Karpas-422 (cell line): ENCODE results near the gene TREH. TPM values are rescaled to one million over a fixed set of nuclear protein-coding genes. Genes with fewer than 3 reads are reported as not detected.

Experiments
- DNase-seq: peaks from one replicate; pipeline ENCODE4 v3.0.0-alpha.2; 2015
- H2AFZ ChIP-seq: fragments of 200-600 bp; sonication (generic); 2 replicates; pipeline ENCODE4 v1.6.1; 2014; ENCODE audit warnings: antibody characterized with exemption, low read length, mixed read lengths
- H3K27ac ChIP-seq: fragments of 200-600 bp; sonication (generic); 2 replicates; pipeline ENCODE4 v1.5.1; 2014; ENCODE audit warnings: mild to moderate bottlenecking, low read length, moderate library complexity
- H3K27me3 ChIP-seq: fragments of 200-600 bp; sonication (generic); 2 replicates; pipeline ENCODE4 v1.6.1; 2014; ENCODE audit warnings: low read length, mixed read lengths
- H3K36me3 ChIP-seq: fragments of 200-600 bp; sonication (generic); 2 replicates; pipeline ENCODE4 v1.6.1; 2014; ENCODE audit warnings: low read length, mixed read lengths; ENCODE audit not compliant: insufficient read depth
- H3K4me1 ChIP-seq: fragments of 200-600 bp; sonication (generic); 2 replicates; pipeline ENCODE4 v1.6.1; 2014; ENCODE audit warnings: mild to moderate bottlenecking, low read length, mixed read lengths
- H3K4me2 ChIP-seq: fragments of 200-600 bp; sonication (generic); 2 replicates; pipeline ENCODE4 v1.6.1; 2014; ENCODE audit warnings: low read length, low read depth, mild to moderate bottlenecking; ENCODE audit not compliant: poor library complexity, severe bottlenecking
- H3K4me3 ChIP-seq: fragments of 200-600 bp; sonication (generic); 2 replicates; pipeline ENCODE4 v1.5.1; 2014; ENCODE audit warnings: mild to moderate bottlenecking, antibody characterized with exemption, low read length, mixed read lengths
- H3K79me2 ChIP-seq: fragments of 200-600 bp; sonication (generic); 2 replicates; pipeline ENCODE4 v1.6.1; 2014; ENCODE audit warnings: mild to moderate bottlenecking, low read length, mixed read lengths
- H3K9ac ChIP-seq: fragments of 200-600 bp; sonication (generic); 2 replicates; pipeline ENCODE4 v1.6.0; 2014; ENCODE audit warnings: low read length
- H3K9me2 ChIP-seq: fragments of 200-600 bp; sonication (generic), shearing (Covaris generic); replicated peaks from 2 replicates; pipeline ENCODE4 v1.6.0; 2014; ENCODE audit warnings: mild to moderate bottlenecking, low read length, moderate library complexity; ENCODE audit not compliant: insufficient read depth
- H3K9me3 ChIP-seq: fragments of 300-700, 200-600 bp; sonication (generic); 2 replicates; pipeline ENCODE4 v1.6.1; 2014; ENCODE audit warnings: low read length, mixed read lengths
- H4K20me1 ChIP-seq: fragments of 200-600 bp; sonication (generic); 2 replicates; pipeline ENCODE4 v1.6.1; 2014; ENCODE audit warnings: mild to moderate bottlenecking, antibody characterized with exemption, low read length, low read depth; ENCODE audit not compliant: insufficient read depth
- total RNA-seq: library from RNA; depleted of rRNA; stranded (reverse); fragments of >200 nt; shearing (Covaris generic); gene quantifications from 2 replicates; pipeline ENCODE4 v1.2.3, GENCODE V29; 2014; ENCODE audit warnings: low replicate concordance

Gene TREH
- total RNA-seq, 1 experiment from 2014 or later, result not detected

DNA sequence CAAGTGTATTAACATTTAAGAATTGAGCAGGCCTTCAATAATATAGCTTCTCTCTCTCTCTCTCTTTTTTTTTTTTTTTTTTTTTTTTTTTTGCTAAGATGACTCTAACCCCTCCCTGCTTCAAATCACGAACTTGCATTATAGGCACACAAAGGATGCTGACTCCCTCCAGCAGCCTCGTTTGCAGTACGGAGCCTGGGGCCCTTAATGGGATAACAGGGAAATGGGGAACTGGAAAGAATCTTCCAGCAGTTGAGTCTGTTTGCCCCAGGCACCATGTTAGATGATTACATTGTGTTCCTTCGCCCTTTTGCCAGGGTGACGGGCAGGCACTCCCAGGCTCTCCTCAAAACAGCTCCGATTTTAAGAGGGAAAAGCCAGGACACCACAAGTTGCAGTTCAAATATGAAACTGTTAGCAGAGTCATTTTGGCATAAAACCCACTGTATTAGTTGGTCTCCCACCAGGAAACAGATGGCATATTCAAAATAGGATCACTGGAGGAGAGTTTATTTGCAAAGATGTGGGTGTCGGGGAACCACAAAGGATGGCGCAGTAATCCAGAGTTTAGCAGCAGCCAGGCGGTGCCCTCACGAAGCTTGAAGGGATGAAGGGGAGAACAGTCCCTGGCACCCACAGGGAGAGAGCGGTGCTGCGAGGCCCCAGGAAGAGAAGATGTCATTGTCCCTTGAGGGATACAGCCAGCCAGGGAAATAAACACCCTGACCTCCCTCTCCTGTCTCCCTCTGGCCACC is 26.5 kb upstream of the TREH start:
- H3K27me3 ChIP-seq, result no peaks in the 10 kb centered on the region
- DNase-seq, result no peak
- no peaks in the 10 kb centered on the region for H3K9me3 ChIP-seq
- H3K9me2 ChIP-seq, result no peaks in the 10 kb centered on the region
- H3K4me1 ChIP-seq, result peaks cover 17% of the 10 kb centered on the region
- H3K9ac ChIP-seq, result no peak overlapping the region
- H2AFZ ChIP-seq, result no peak overlapping the region
- H3K79me2 ChIP-seq, result no peaks in the 10 kb centered on the region
- H3K4me2 ChIP-seq, result peak overlapping the region; percentile 50
- no peak overlapping the region for H3K27ac ChIP-seq
- H3K36me3 ChIP-seq, result no peaks in the 10 kb centered on the region
- H3K4me3 ChIP-seq, result peak overlapping the region; percentile 27; the same call in 1 of the 2 replicates
- H4K20me1 ChIP-seq, result no peaks in the 10 kb centered on the region

DNA sequence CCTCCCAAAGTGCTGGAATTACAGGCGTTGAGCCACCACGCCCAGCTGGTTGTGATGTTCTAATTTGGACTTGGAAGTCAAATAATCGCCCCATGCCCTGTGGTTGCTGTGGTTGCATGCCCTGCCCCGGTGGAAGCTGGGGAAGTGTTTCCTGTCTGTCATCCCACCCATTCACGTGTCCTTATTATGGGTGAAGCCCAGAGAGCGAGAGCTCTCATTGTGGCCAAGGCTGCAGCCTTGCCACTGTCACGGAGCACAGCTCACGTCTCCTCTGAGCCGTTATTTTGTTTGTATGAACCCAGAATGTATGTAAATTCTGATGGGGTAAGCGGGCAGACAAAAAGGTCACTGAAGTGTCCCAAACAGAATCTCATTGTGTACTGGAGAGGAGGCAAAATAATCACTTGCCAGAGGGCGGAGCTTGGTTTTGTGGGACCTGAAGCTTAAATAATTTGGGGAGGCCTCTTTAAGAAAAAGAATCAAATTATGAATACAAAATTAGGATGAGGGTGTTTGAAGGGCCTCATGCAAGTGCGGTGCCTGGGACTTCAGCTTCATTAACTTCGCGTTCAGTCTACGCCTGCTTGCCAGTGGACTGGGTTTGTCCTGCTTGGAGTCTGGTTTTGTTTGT is 25.8 kb upstream of the TREH start:
- no peak overlapping the region for H3K9ac ChIP-seq
- no peaks in the 10 kb centered on the region for H3K79me2 ChIP-seq
- no peak overlapping the region for H3K4me3 ChIP-seq
- no peak for DNase-seq
- H3K27me3 ChIP-seq, result no peaks in the 10 kb centered on the region
- H3K36me3 ChIP-seq, result no peaks in the 10 kb centered on the region
- no peaks in the 10 kb centered on the region for H4K20me1 ChIP-seq
- no peak overlapping the region for H3K27ac ChIP-seq
- peaks cover 17% of the 10 kb centered on the region for H3K4me1 ChIP-seq
- peak overlapping the region; percentile 50 for H3K4me2 ChIP-seq
- no peak overlapping the region for H2AFZ ChIP-seq
- no peaks in the 10 kb centered on the region for H3K9me3 ChIP-seq
- no peaks in the 10 kb centered on the region for H3K9me2 ChIP-seq

DNA sequence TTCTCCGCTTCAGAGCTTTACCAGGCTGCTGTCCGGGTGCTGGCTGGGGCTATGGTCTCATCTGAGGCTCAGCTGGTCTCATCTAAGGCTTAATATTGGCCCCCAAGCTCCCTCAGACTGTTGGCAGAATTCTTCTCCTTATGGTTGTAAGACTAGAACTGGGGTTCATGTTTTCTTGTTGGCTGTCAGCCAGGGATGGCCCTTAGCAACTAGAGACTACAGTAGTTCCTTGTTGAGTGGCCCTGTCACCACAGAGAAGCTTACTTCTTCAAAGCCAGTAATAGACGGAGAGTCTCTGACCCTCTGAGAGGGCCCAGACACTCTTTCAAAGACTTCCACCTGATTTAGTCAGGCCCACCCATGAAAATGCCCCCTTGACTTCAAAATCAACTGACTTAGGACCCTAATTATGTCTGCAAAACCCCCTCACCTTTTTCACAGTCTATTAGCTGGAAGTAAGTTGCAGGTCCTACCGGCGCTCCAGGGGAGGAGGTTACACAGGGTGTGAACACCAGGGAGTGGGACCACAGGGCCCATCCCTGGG is 24.2 kb upstream of the TREH start:
- H3K27ac ChIP-seq, result no peak overlapping the region
- H3K27me3 ChIP-seq, result no peaks in the 10 kb centered on the region
- H3K4me1 ChIP-seq, result peaks cover 17% of the 10 kb centered on the region
- H3K79me2 ChIP-seq, result no peaks in the 10 kb centered on the region
- no peaks in the 10 kb centered on the region for H3K9me3 ChIP-seq
- DNase-seq, result no peak
- H3K36me3 ChIP-seq, result no peaks in the 10 kb centered on the region
- H3K9ac ChIP-seq, result no peak overlapping the region
- H4K20me1 ChIP-seq, result no peaks in the 10 kb centered on the region
- no peaks in the 10 kb centered on the region for H3K9me2 ChIP-seq
- H3K4me3 ChIP-seq, result no peak overlapping the region
- no peak overlapping the region for H3K4me2 ChIP-seq
- no peak overlapping the region for H2AFZ ChIP-seq

DNA sequence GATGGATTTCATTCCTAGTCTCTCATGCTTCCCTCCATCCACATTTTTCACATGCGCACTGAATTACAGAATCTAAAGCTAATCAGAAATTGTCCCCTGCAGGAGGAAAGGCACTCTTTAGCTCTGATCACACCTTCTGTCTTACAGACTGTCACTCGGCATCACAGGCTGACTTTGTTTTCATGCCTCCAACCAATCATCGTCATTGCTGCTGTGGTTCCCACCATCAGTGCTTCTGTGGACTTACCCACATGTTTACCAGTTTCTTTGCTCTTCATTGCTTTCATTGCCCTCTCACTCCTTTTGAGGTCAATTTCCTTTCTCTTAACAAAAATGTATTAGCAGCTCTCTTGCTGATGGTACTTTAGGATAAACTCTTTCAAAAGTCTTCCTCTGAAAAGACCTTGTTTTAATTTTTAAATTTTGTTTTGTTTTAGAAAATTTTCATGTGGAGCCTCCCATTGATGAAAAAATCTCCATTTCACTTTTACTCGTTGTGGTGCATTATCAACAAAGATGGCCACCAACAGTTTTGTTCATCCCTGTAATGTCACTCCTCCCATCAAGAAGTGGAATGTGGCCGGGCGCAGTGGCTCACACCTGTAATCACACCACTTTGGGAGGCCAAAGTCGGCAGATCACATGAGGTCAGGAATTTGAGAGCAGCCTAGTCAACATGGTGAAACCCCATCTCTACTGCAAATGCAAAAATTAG is 20.2 kb upstream of the TREH start:
- no peaks in the 10 kb centered on the region for H3K9me3 ChIP-seq
- H3K27me3 ChIP-seq, result no peaks in the 10 kb centered on the region
- H3K36me3 ChIP-seq, result no peaks in the 10 kb centered on the region
- no peak overlapping the region for H3K4me3 ChIP-seq
- no peaks in the 10 kb centered on the region for H3K79me2 ChIP-seq
- H3K9me2 ChIP-seq, result no peaks in the 10 kb centered on the region
- no peaks in the 10 kb centered on the region for H4K20me1 ChIP-seq
- H2AFZ ChIP-seq, result no peak overlapping the region
- no peaks in the 10 kb centered on the region for H3K4me1 ChIP-seq
- no peak overlapping the region for H3K27ac ChIP-seq
- H3K9ac ChIP-seq, result no peak overlapping the region
- no peak for DNase-seq
- no peak overlapping the region for H3K4me2 ChIP-seq

DNA sequence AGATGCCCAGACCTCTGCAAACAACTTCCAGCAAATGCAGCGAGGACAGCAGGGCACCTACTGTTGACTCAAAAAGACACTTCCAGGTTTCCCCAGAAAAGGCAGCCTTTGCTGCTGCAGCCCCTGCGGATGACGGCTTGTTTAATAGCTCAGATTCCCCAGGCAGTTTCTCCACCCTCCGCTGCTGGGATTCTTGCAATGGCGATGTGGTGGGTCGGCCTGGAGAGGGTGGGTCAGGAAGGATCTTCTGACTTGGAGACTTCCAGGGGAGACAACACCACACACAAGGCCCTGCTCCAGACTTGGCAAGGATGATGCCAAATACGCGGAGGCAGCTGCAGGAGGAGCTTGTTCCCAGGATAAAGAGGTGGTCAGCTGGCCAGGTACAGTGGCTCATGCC is 17.9 kb upstream of the TREH start:
- no peaks in the 10 kb centered on the region for H3K36me3 ChIP-seq
- no peaks in the 10 kb centered on the region for H3K9me2 ChIP-seq
- H3K9me3 ChIP-seq, result no peaks in the 10 kb centered on the region
- H3K4me2 ChIP-seq, result no peak overlapping the region
- H3K79me2 ChIP-seq, result no peaks in the 10 kb centered on the region
- H2AFZ ChIP-seq, result no peak overlapping the region
- H3K4me3 ChIP-seq, result no peak overlapping the region
- no peak overlapping the region for H3K27ac ChIP-seq
- H3K4me1 ChIP-seq, result peaks cover 3% of the 10 kb centered on the region
- no peak overlapping the region for H3K9ac ChIP-seq
- H4K20me1 ChIP-seq, result no peaks in the 10 kb centered on the region
- DNase-seq, result no peak
- H3K27me3 ChIP-seq, result no peaks in the 10 kb centered on the region

DNA sequence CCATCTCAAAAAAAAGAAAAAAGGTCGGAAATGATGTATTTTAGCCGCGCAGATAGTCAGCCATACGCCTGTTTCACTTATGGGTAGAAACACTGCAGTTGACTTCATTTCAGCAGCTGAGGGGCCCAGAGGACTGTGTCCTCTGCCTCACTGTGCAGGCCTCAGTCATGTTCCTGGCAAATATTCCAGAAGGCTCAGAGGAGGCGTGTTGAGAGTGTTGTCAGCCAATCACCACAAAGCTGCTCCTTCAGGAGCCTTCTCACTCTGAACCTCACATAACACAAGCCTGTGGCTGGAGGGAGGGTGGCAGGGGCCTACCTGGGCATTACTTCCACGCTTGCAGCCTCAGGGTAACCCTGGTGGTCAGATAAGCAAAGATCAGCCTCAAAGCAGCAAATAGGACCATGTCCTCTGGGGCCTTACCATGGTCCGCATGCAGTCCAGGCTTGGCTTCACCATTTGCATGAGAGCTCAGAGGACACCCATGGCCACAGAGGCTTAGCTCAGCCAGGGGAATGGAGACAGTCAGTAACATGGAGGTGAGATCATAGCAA is 17.3 kb upstream of the TREH start:
- no peak overlapping the region for H3K4me3 ChIP-seq
- H3K27ac ChIP-seq, result no peak overlapping the region
- H3K4me2 ChIP-seq, result no peak overlapping the region
- H2AFZ ChIP-seq, result no peak overlapping the region
- no peaks in the 10 kb centered on the region for H3K9me3 ChIP-seq
- DNase-seq, result no peak
- H3K27me3 ChIP-seq, result no peaks in the 10 kb centered on the region
- no peaks in the 10 kb centered on the region for H3K9me2 ChIP-seq
- no peak overlapping the region for H3K9ac ChIP-seq
- no peaks in the 10 kb centered on the region for H4K20me1 ChIP-seq
- no peaks in the 10 kb centered on the region for H3K79me2 ChIP-seq
- no peaks in the 10 kb centered on the region for H3K36me3 ChIP-seq
- peaks cover 3% of the 10 kb centered on the region for H3K4me1 ChIP-seq

DNA sequence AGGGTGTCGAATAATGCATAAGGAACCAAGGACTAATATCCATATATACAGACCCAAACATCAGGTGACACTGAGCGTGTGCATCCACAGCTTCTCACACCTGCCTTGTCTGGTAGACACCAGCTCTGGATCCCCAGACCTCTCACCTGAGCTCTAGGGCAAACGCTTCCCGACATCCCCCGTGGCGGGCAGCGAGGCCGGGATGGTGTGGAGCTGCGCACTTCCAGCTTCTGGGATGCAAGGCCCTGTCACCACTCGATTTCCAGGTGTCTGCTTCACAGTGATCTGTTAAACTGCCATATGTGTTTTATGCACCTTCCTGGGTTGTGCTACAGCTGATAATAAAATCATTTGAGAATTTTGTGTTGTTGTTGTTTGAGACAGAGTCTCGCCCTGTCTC is 15.3 kb upstream of the TREH start:
- H3K27ac ChIP-seq, result no peak overlapping the region
- no peaks in the 10 kb centered on the region for H3K36me3 ChIP-seq
- H3K27me3 ChIP-seq, result no peaks in the 10 kb centered on the region
- H3K4me3 ChIP-seq, result no peak overlapping the region
- no peaks in the 10 kb centered on the region for H4K20me1 ChIP-seq
- H3K4me2 ChIP-seq, result no peak overlapping the region
- no peak for DNase-seq
- H3K79me2 ChIP-seq, result no peaks in the 10 kb centered on the region
- H2AFZ ChIP-seq, result no peak overlapping the region
- no peaks in the 10 kb centered on the region for H3K9me2 ChIP-seq
- H3K9ac ChIP-seq, result no peak overlapping the region
- H3K9me3 ChIP-seq, result no peaks in the 10 kb centered on the region
- peaks cover 6% of the 10 kb centered on the region for H3K4me1 ChIP-seq

DNA sequence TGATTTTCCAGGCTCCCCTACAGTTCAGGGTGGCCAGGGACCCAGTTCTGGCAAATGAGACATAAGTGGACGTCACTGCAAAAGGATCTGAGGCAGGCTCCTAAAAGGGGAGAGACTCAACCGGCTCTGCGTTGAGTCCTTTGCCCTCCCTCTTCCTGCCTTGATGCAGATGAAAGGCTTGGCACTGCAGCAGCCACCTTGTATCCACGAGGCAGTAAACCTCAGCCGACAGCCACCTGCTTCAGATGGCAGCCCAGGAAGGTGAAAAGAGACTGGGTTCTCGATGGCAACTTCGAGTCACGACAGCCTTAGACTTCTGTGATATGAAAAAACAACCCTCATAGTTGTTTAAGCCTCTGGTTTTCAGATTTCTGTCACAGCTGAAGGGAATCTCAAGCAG is 14.7 kb upstream of the TREH start:
- H3K4me1 ChIP-seq, result peaks cover 6% of the 10 kb centered on the region
- H3K27me3 ChIP-seq, result no peaks in the 10 kb centered on the region
- no peak overlapping the region for H3K9ac ChIP-seq
- H3K9me2 ChIP-seq, result no peaks in the 10 kb centered on the region
- no peak overlapping the region for H3K4me3 ChIP-seq
- no peak for DNase-seq
- no peaks in the 10 kb centered on the region for H3K9me3 ChIP-seq
- no peak overlapping the region for H3K27ac ChIP-seq
- no peak overlapping the region for H2AFZ ChIP-seq
- H3K4me2 ChIP-seq, result no peak overlapping the region
- no peaks in the 10 kb centered on the region for H3K79me2 ChIP-seq
- no peaks in the 10 kb centered on the region for H4K20me1 ChIP-seq
- H3K36me3 ChIP-seq, result no peaks in the 10 kb centered on the region
